ENCODE results near the gene TBXAS1.

The TBXAS1 gene

GRCh38 chr7:139857791-139858190 lies 28.7 kb downstream of the TBXAS1 start:
- no peak for DNase-seq (ENCODE audit: low read depth)
- no peak overlapping the region for H3K4me3 ChIP-seq (ENCODE audit: low read depth, low read length)
- in situ Hi-C loops (cut with HindIII; ENCODE audit: low sequenced_read_pairs), result no loop called here
- no peak for TF ChIP-seq CTCF (IDR thresholded peaks at IDR 0.05; ENCODE audit: low read depth, low read length, missing control alignments)

DNA sequence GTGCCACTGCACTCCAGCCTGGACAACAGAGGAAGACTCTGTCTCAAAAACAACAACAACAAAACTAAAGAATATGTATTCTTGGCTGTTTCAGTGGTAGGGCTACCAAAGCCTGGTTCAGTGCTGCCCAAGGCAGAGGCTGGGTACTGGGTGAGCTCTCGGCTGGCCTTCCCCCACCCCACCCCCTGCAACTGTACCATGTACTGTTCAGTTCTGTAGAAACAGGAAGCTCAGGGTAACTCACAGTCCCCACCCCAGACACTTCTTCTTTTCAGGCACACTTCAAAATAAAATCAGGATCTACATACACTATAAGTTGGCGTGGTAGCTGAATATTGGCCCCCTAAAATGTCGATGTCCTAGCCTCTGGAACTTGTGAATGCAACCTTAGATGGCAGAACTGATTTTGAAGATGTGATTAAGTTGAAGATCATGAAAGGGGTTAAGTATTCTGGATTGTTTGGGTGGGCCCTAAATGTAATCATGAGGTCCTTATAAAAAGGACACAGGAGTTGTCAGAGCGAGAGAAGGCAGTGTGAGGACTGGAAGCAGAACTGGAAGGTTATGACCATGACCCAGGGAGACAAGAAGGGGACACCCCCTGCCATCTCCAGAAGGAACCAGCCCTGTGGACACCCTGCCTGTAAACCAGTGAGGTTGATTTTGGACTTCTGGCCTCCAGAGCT lies 31.2 kb downstream of the TBXAS1 start:
- in situ Hi-C loops (cut with HindIII; ENCODE audit: low sequenced_read_pairs), result no loop called here
- no peak for TF ChIP-seq CTCF (IDR thresholded peaks at IDR 0.05; ENCODE audit: low read depth, low read length, missing control alignments)
- H3K4me3 ChIP-seq (ENCODE audit: low read depth, low read length), result no peak overlapping the region
- DNase-seq (ENCODE audit: low read depth), result no peak

GRCh38 chr7:139861803-139862202 lies 32.7 kb downstream of the TBXAS1 start:
- DNase-seq (ENCODE audit: low read depth), result no peak
- in situ Hi-C loops (cut with HindIII; ENCODE audit: low sequenced_read_pairs), result no loop called here

DNA sequence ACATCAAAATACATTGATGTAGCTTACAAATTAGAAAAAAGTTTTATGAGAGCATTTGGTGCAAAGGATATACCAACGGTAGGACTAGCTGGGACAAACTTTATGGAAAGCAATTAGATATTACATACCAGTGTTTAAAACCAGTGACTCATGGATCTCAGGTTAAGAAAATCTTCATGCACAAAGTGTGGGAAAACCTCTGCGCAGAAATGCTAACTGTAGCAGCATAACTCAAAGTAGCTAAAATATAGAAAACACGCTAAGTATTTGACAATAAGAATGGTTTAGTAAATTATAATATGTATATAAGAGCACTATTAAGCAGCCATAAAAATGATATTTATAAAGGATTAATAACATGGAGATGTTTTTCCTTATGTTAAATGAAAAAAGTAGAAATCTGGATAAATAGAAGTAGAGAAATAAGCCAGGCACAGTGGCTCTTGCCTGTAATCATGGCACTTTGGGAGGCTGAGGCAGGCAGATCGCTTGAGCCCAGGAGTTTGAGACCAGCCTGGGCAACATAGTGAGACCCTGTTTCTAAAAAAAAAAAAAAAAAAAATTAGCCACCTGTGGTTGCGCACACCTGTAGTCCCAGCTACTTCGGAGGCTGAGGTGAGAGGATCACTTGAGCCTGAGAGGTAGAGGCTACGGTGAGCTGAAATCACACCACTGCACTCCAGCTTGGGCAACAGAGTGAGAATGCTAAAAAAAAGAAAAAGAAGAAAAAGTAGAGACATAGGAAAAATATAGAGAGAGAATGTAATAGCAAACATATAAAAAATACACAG lies 37.2 kb downstream of the TBXAS1 start:
- in situ Hi-C loops (cut with HindIII; ENCODE audit: low sequenced_read_pairs), result no loop called here
- no peak overlapping the region for H3K4me3 ChIP-seq (ENCODE audit: low read depth, low read length)
- no peak for TF ChIP-seq CTCF (IDR thresholded peaks at IDR 0.05; ENCODE audit: low read depth, low read length, missing control alignments)
- no peak for DNase-seq (ENCODE audit: low read depth)

More at GRCh38 chr7:139861803-139862202, 32.7 kb downstream of the TBXAS1 start:
- no peak overlapping the region for H3K4me3 ChIP-seq (ENCODE audit: low read depth, low read length)
- TF ChIP-seq CTCF (IDR thresholded peaks at IDR 0.05; ENCODE audit: low read depth, low read length, missing control alignments), result no peak

DNA sequence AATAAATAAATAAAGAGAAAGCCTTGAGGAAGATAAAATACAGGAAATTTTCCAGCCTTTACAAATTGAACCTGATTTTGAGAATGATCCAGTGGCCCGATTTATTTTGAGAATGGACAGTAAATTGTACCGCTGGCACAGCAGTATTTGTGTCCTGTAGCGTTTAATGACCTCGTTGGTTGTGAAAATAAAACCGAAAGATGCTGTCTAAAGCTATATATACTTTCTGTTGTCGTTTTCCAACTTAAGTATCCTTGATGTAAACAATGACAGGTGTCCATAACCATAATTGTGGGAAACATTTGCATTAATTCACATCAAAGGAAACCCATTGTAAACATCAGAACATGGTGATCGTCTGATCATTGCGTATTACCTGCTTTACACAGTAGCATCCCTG lies 38.8 kb downstream of the TBXAS1 start:
- no peak for TF ChIP-seq CTCF (IDR thresholded peaks at IDR 0.05; ENCODE audit: low read depth, low read length, missing control alignments)
- in situ Hi-C loops (cut with HindIII; ENCODE audit: low sequenced_read_pairs), result no loop called here
- no peak overlapping the region for H3K4me3 ChIP-seq (ENCODE audit: low read depth, low read length)
- DNase-seq (ENCODE audit: low read depth), result no peak

GRCh38 chr7:139869886-139870285 lies 40.8 kb downstream of the TBXAS1 start:
- in situ Hi-C loops (cut with HindIII; ENCODE audit: low sequenced_read_pairs), result loop anchor here (5.0 kb wide), 1 partner anchor 92 kb away; no protein-coding TSS in a partner anchor
- DNase-seq (ENCODE audit: low read depth), result no peak
- H3K4me3 ChIP-seq (ENCODE audit: low read depth, low read length), result no peak overlapping the region
- TF ChIP-seq CTCF (IDR thresholded peaks at IDR 0.05; ENCODE audit: low read depth, low read length, missing control alignments), result no peak
